Measurements from ENCODE around the gene LTB.

Gene LTB

GRCh38 chr6:31580438-31580740 is 1.8 kb downstream of the LTB start:
- Histone ChIP-seq H3K4me1 (ENCODE audit: insufficient read depth, insufficient read length) (peaks cover 10% of the 10 kb centered on the region), H3K27me3 (ENCODE audit: insufficient read depth, insufficient read length) (no peaks in the 10 kb centered on the region), H3K36me3 (ENCODE audit: insufficient read depth, insufficient read length, low read length) (peaks cover 3% of the 10 kb centered on the region), H3K9ac (ENCODE audit: insufficient read length, low read depth) (peak overlapping the region; percentile 72), H3K9me3 (ENCODE audit: insufficient read depth, low read length) (no peaks in the 10 kb centered on the region), H3K4me3 (ENCODE audit: insufficient read length, low read depth) (peak overlapping the region; percentile 78)
- TF ChIP-seq SUZ12 (IDR thresholded peaks at IDR 0.05; ENCODE audit: extremely low read depth, insufficient read depth, insufficient read length) (no peak), ZNF274 (IDR thresholded peaks at IDR 0.05; ENCODE audit: low read depth, low read length) (no peak), YY1 (IDR thresholded peaks at IDR 0.05; ENCODE audit: insufficient read depth, insufficient read length) (no peak)
- DNase-seq (ENCODE audit: low read depth, low spot score) = no peak

- TF ChIP-seq ZNF274 (IDR thresholded peaks at IDR 0.05; ENCODE audit: low read depth, low read length) = no peak
- no peak for TF ChIP-seq SUZ12 (IDR thresholded peaks at IDR 0.05; ENCODE audit: extremely low read depth, insufficient read depth, insufficient read length)
- no peak for TF ChIP-seq YY1 (IDR thresholded peaks at IDR 0.05; ENCODE audit: insufficient read depth, insufficient read length)
- Histone ChIP-seq H3K4me1 (ENCODE audit: insufficient read depth, insufficient read length) (peaks cover 13% of the 10 kb centered on the region), H3K36me3 (ENCODE audit: insufficient read depth, insufficient read length, low read length) (peaks cover 3% of the 10 kb centered on the region), H3K4me3 (ENCODE audit: insufficient read length, low read depth) (peak overlapping the region; percentile 78), H3K27me3 (ENCODE audit: insufficient read depth, insufficient read length) (no peaks in the 10 kb centered on the region), H3K9ac (ENCODE audit: insufficient read length, low read depth) (no peak overlapping the region), H3K9me3 (ENCODE audit: insufficient read depth, low read length) (no peaks in the 10 kb centered on the region)
- DNase-seq (ENCODE audit: low read depth, low spot score) = no peak
Measured at GRCh38 chr6:31579546-31580437, 2.4 kb downstream of the LTB start.

DNA sequence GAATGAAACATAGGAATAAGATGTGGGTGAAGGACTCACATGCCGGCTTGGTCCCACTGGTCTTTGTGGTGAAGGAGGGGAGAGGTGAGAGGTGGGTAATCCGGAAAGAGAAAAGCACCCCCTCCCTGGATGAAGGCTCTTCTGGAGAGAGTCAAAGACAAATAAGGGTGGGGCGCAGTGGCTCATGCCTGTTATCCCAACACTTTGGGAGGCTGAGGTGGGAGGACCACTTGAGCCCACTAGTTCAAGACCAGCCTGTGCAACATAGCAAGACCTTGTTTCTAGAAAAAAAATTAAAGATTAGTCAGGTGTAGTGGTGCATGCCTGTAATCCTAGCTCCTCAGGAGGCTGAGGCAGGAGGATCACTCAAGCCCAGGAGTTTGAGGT is 3.1 kb downstream of the LTB start:
- H3K9me3 ChIP-seq (ENCODE audit: insufficient read depth, low read length) = no peaks in the 10 kb centered on the region
- peaks cover 13% of the 10 kb centered on the region for H3K4me1 ChIP-seq (ENCODE audit: insufficient read depth, insufficient read length)
- peaks cover 3% of the 10 kb centered on the region for H3K36me3 ChIP-seq (ENCODE audit: insufficient read depth, insufficient read length, low read length)
- no peaks in the 10 kb centered on the region for H3K27me3 ChIP-seq (ENCODE audit: insufficient read depth, insufficient read length)
- DNase-seq (ENCODE audit: low read depth, low spot score) = no peak
- H3K4me3 ChIP-seq (ENCODE audit: insufficient read length, low read depth) = no peak overlapping the region
- no peak overlapping the region for H3K9ac ChIP-seq (ENCODE audit: insufficient read length, low read depth)
- TF ChIP-seq YY1 (IDR thresholded peaks at IDR 0.05; ENCODE audit: insufficient read depth, insufficient read length) (no peak), SUZ12 (IDR thresholded peaks at IDR 0.05; ENCODE audit: extremely low read depth, insufficient read depth, insufficient read length) (no peak), ZNF274 (IDR thresholded peaks at IDR 0.05; ENCODE audit: low read depth, low read length) (no peak)

- no peak for DNase-seq (ENCODE audit: low read depth, low spot score)
- H3K4me1 ChIP-seq (ENCODE audit: insufficient read depth, insufficient read length) = peaks cover 13% of the 10 kb centered on the region
- peaks cover 3% of the 10 kb centered on the region for H3K36me3 ChIP-seq (ENCODE audit: insufficient read depth, insufficient read length, low read length)
- no peak overlapping the region for H3K9ac ChIP-seq (ENCODE audit: insufficient read length, low read depth)
- H3K9me3 ChIP-seq (ENCODE audit: insufficient read depth, low read length) = no peaks in the 10 kb centered on the region
- no peak overlapping the region for H3K4me3 ChIP-seq (ENCODE audit: insufficient read length, low read depth)
- TF ChIP-seq SUZ12 (IDR thresholded peaks at IDR 0.05; ENCODE audit: extremely low read depth, insufficient read depth, insufficient read length) = no peak
- no peak for TF ChIP-seq YY1 (IDR thresholded peaks at IDR 0.05; ENCODE audit: insufficient read depth, insufficient read length)
- no peak for TF ChIP-seq ZNF274 (IDR thresholded peaks at IDR 0.05; ENCODE audit: low read depth, low read length)
- no peaks in the 10 kb centered on the region for H3K27me3 ChIP-seq (ENCODE audit: insufficient read depth, insufficient read length)
Measured at GRCh38 chr6:31578184-31579118, 3.8 kb downstream of the LTB start.

- DNase-seq (ENCODE audit: low read depth, low spot score) = no peak
- no peak overlapping the region for H3K9ac ChIP-seq (ENCODE audit: insufficient read length, low read depth)
- H3K4me1 ChIP-seq (ENCODE audit: insufficient read depth, insufficient read length) = peaks cover 16% of the 10 kb centered on the region
- H3K27me3 ChIP-seq (ENCODE audit: insufficient read depth, insufficient read length) = no peaks in the 10 kb centered on the region
- no peak overlapping the region for H3K4me3 ChIP-seq (ENCODE audit: insufficient read length, low read depth)
- no peaks in the 10 kb centered on the region for H3K9me3 ChIP-seq (ENCODE audit: insufficient read depth, low read length)
- TF ChIP-seq SUZ12 (IDR thresholded peaks at IDR 0.05; ENCODE audit: extremely low read depth, insufficient read depth, insufficient read length) (no peak), ZNF274 (IDR thresholded peaks at IDR 0.05; ENCODE audit: low read depth, low read length) (no peak), YY1 (IDR thresholded peaks at IDR 0.05; ENCODE audit: insufficient read depth, insufficient read length) (no peak)
- H3K36me3 ChIP-seq (ENCODE audit: insufficient read depth, insufficient read length, low read length) = peaks cover 3% of the 10 kb centered on the region
Measured at GRCh38 chr6:31577579-31577966, 4.7 kb downstream of the LTB start.

DNA sequence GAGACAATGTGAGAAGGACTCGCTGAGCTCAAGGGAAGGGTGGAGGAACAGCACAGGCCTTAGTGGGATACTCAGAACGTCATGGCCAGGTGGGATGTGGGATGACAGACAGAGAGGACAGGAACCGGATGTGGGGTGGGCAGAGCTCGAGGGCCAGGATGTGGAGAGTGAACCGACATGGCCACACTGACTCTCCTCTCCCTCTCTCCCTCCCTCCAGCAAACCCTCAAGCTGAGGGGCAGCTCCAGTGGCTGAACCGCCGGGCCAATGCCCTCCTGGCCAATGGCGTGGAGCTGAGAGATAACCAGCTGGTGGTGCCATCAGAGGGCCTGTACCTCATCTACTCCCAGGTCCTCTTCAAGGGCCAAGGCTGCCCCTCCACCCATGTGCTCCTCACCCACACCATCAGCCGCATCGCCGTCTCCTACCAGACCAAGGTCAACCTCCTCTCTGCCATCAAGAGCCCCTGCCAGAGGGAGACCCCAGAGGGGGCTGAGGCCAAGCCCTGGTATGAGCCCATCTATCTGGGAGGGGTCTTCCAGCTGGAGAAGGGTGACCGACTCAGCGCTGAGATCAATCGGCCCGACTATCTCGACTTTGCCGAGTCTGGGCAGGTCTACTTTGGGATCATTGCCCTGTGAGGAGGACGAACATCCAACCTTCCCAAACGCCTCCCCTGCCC is 5.2 kb downstream of the LTB start:
- no peak overlapping the region for H3K4me3 ChIP-seq (ENCODE audit: insufficient read length, low read depth)
- H3K27me3 ChIP-seq (ENCODE audit: insufficient read depth, insufficient read length) = no peaks in the 10 kb centered on the region
- peaks cover 3% of the 10 kb centered on the region for H3K36me3 ChIP-seq (ENCODE audit: insufficient read depth, insufficient read length, low read length)

More for the DNA sequence above, 5.2 kb downstream of the LTB start:
- H3K4me1 ChIP-seq (ENCODE audit: insufficient read depth, insufficient read length) = peaks cover 18% of the 10 kb centered on the region
- H3K9ac ChIP-seq (ENCODE audit: insufficient read length, low read depth) = no peak overlapping the region
- no peaks in the 10 kb centered on the region for H3K9me3 ChIP-seq (ENCODE audit: insufficient read depth, low read length)
- DNase-seq (ENCODE audit: low read depth, low spot score) = no peak
- TF ChIP-seq YY1 (IDR thresholded peaks at IDR 0.05; ENCODE audit: insufficient read depth, insufficient read length) (no peak), ZNF274 (IDR thresholded peaks at IDR 0.05; ENCODE audit: low read depth, low read length) (no peak), SUZ12 (IDR thresholded peaks at IDR 0.05; ENCODE audit: extremely low read depth, insufficient read depth, insufficient read length) (no peak)
